ENCODE data around the gene IFITM10.

DNA sequence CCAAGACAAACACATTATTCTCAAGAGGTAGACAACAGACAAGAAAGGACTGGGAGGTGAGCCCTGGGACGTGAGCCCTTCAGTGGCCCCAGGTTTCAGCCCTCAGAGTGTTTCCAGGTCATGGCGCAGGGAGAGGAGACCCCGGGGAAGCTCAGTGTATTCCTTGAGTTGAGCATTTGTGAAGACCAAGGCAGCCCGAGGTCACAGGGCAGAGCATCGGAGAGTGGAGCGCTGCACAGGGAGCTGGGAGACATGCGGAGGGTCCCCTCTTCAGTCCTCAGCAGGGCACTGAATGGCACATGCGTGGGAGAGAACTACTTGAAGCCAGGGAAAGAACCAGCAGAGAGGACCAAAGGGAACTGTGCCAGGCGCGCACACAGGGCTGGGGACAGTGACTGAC is 41.7 kb downstream of the IFITM10 start:
- no peak for TF ChIP-seq EZH2phosphoT487 (IDR thresholded peaks at IDR 0.05; ENCODE audit: borderline replicate concordance, low read depth)
- TF ChIP-seq RFX5 (IDR thresholded peaks at IDR 0.05; ENCODE audit: low read length): no peak
- TF ChIP-seq CTCF (IDR thresholded peaks at IDR 0.05): no peak
- TF ChIP-seq, protein P1, sequence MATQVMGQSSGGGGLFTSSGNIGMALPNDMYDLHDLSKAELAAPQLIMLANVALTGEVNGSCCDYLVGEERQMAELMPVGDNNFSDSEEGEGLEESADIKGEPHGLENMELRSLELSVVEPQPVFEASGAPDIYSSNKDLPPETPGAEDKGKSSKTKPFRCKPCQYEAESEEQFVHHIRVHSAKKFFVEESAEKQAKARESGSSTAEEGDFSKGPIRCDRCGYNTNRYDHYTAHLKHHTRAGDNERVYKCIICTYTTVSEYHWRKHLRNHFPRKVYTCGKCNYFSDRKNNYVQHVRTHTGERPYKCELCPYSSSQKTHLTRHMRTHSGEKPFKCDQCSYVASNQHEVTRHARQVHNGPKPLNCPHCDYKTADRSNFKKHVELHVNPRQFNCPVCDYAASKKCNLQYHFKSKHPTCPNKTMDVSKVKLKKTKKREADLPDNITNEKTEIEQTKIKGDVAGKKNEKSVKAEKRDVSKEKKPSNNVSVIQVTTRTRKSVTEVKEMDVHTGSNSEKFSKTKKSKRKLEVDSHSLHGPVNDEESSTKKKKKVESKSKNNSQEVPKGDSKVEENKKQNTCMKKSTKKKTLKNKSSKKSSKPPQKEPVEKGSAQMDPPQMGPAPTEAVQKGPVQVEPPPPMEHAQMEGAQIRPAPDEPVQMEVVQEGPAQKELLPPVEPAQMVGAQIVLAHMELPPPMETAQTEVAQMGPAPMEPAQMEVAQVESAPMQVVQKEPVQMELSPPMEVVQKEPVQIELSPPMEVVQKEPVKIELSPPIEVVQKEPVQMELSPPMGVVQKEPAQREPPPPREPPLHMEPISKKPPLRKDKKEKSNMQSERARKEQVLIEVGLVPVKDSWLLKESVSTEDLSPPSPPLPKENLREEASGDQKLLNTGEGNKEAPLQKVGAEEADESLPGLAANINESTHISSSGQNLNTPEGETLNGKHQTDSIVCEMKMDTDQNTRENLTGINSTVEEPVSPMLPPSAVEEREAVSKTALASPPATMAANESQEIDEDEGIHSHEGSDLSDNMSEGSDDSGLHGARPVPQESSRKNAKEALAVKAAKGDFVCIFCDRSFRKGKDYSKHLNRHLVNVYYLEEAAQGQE (IDR thresholded peaks at IDR 0.05; ENCODE audit: low read depth, low read length): no peak
- no peak for TF ChIP-seq USF2 (IDR thresholded peaks at IDR 0.05; ENCODE audit: borderline replicate concordance, low read depth, low read length)
- no peak for TF ChIP-seq NRF1 (IDR thresholded peaks at IDR 0.05; ENCODE audit: low read depth, low read length)
- no peak for TF ChIP-seq CHD2 (IDR thresholded peaks at IDR 0.05; ENCODE audit: low read length, partially characterized antibody)
- no peak for TF ChIP-seq GATA2 (CRISPR knock-in tag; IDR thresholded peaks at IDR 0.05)
- no peak for TF ChIP-seq SMC3 (IDR thresholded peaks at IDR 0.05; ENCODE audit: low read depth, low read length)
- no peak for TF ChIP-seq MXI1 (IDR thresholded peaks at IDR 0.05; ENCODE audit: low read depth, low read length)

All from SK-N-SH (cell line).